Sigmoid colon (tissue), 7 donors: ENCODE results near the gene PIWIL4. TPM values are rescaled to one million over a fixed set of nuclear protein-coding genes. Genes with fewer than 3 reads are reported as not detected.

ENCODE experiments used
- DNase-seq: peaks from one replicate; pipeline ENCODE4 v3.0.0-alpha.2; 2019
- H3K27ac ChIP-seq, 4 donors: fragments of 200-600 bp; sonication (generic); one replicate each; pipeline ENCODE4 v1.5.1; 2016 to 2019; ENCODE audit warnings: mild to moderate bottlenecking in 1 of 4
- H3K27me3 ChIP-seq, 3 donors: fragments of 200-600 bp; sonication (generic); one replicate each; pipeline ENCODE4 v1.5.1; 2019; ENCODE audit warnings: mild to moderate bottlenecking in 1 of 3
- H3K36me3 ChIP-seq, 4 donors: fragments of 200-600 bp; sonication (generic); one replicate each; pipeline ENCODE4 v1.5.1; 2016 to 2019
- H3K4me1 ChIP-seq, 4 donors: fragments of 200-600 bp; sonication (generic); one replicate each; pipeline ENCODE4 v1.5.1; 2017 to 2019
- H3K4me3 ChIP-seq, 4 donors: fragments of 200-600 bp; sonication (generic); one replicate each; pipeline ENCODE4 v1.5.1; 2017 to 2019; ENCODE audit warnings: mild to moderate bottlenecking in 2 of 4, moderate library complexity in 1 of 4
- H3K9me3 ChIP-seq, 4 donors: fragments of 200-600 bp in 3 of 4; sonication (generic) in 3 of 4; one replicate each; pipeline versions ENCODE4 v1.5.1 to v1.6.1; 2013 to 2019
- EP300 ChIP-seq, 4 donors: sonication (generic); formaldehyde crosslinking; IDR thresholded peaks; one replicate each; pipeline ENCODE4 v1.6.1; 2017; ENCODE audit warnings: antibody characterized with exemption in 4 of 4
- POLR2A ChIP-seq, 2 donors: fragments of 450-650 bp; IDR thresholded peaks; one replicate each; pipeline ENCODE4 v1.6.1; 2016; ENCODE audit warnings: antibody characterized with exemption in 2 of 2, mild to moderate bottlenecking in 2 of 2, moderate library complexity in 2 of 2
- POLR2AphosphoS5 ChIP-seq, 4 donors: sonication (generic); formaldehyde crosslinking; IDR thresholded peaks; one replicate each; pipeline ENCODE4 v1.6.1; 2017; ENCODE audit warnings: antibody characterized with exemption in 4 of 4
- WGBS, 2 donors: extraction: QIAGEN DNeasy Blood & Tissue Kit; methylation state at CpG; one replicate each; pipeline ENCODE4 v1.1.7; 2013; 5-methylcytosine and 5-hydroxymethylcytosine counted together
- intact Hi-C: fragments of 100-400 bp; cut with DNase I; formaldehyde crosslinking; loops from one replicate; pipeline ENCODE4 v1.15.1; 2023
- polyA plus RNA-seq, 3 donors: library from polyadenylated mRNA; stranded (reverse); fragments of 200-250 nt; gene quantifications; one replicate each; pipeline ENCODE4 v1.2.3, GENCODE V29; 2013
- total RNA-seq, 4 donors: library from RNA; depleted of rRNA; stranded (reverse); fragments of >200 nt; gene quantifications; one replicate each; pipeline ENCODE4 v1.1.0, GENCODE V29; 2016
- TF ChIP-seq, protein P1 (sequence below), 4 experiments: fragments of 450-650 bp in 3 of 4; fragments of 200-600 bp in 1 of 4; IDR thresholded peaks; one replicate each; pipeline ENCODE4 v1.5.1; 2016 to 2019; ENCODE audit warnings: antibody characterized with exemption in 4 of 4, mild to moderate bottlenecking in 3 of 4, moderate library complexity in 2 of 4
- donor health status: healthy with polysubstance abuse.
- donor health status: Bipolar disorder and iron deficiency.
- donor health status: healthy.

Gene PIWIL4
- total and polyA plus RNA-seq, 7 donors = 3.5 to 8.1 (median 4.3) TPM

DNA sequence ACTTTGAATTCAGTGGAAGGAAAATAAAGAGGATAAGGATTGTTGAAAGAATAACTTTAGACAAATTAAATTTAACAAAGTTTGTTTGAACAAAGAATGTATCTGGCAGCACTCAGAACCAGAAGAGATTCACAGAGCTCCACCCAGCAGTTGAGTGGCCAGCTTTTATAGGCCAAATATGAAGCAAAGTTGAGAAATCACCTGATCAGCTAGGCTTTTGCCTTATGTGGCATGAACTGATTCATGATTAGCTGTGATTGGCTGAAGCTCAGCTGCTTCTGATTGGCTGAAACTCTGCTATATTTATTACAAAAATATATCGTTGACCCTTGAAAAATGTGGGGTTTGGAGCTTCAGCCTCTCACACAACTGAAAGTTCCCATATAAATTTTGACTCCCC lies 62.6 kb downstream of the PIWIL4 start:
- no peak for DNase-seq
- intact Hi-C loops = loop anchor here (10.0 kb wide), 2 partner anchors 435 to 1155 kb away; partner anchors contain the start of genes FAM76B and SRSF8
- no peak for TF ChIP-seq POLR2A (IDR thresholded peaks at IDR 0.05)
- no peak for TF ChIP-seq EP300 (IDR thresholded peaks at IDR 0.05)
- H3K4me3 ChIP-seq = no peak overlapping the region
- H3K27me3 ChIP-seq = no peaks in the 10 kb centered on the region
- 58 to 83% methylated on average over 1 of the region's 1 CpG for WGBS, 2 donors
- H3K9me3 ChIP-seq = peaks cover 0 to 3% (median 0%) of the 10 kb centered on the region in 4 donors
- no peak overlapping the region for H3K27ac ChIP-seq
- no peaks in the 10 kb centered on the region for H3K4me1 ChIP-seq
- H3K36me3 ChIP-seq = no peaks in the 10 kb centered on the region

DNA sequence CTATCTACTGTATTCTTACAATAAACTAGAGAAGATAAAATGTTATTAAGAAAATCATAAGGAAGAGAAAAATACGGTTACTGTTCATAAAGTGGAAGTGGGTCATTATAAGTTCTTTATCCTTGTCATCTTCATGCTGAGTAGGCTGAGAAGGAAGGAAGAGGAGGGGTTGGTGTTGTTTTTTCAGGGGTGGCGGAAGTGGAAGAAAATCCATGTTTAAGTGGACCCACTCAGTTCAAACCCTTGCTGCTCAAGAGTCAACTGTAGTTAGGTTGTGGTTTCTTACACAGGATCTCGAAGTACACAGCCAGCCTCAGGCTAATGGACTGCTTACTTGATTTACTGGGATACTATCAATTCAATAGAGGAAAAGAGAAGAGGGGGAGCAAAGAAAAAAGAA lies 63.1 kb downstream of the PIWIL4 start:
- Histone ChIP-seq H3K4me3 (no peak overlapping the region), H3K27me3 (no peaks in the 10 kb centered on the region), H3K36me3 (no peaks in the 10 kb centered on the region), H3K9me3 (peaks cover 0 to 3% (median 0%) of the 10 kb centered on the region in 4 donors), H3K4me1 (no peaks in the 10 kb centered on the region), H3K27ac (no peak overlapping the region)
- intact Hi-C loops = no loop called here
- TF ChIP-seq EP300 (IDR thresholded peaks at IDR 0.05) (no peak), POLR2AphosphoS5 (IDR thresholded peaks at IDR 0.05) (no peak), POLR2A (IDR thresholded peaks at IDR 0.05) (no peak)
- TF ChIP-seq, protein P1, sequence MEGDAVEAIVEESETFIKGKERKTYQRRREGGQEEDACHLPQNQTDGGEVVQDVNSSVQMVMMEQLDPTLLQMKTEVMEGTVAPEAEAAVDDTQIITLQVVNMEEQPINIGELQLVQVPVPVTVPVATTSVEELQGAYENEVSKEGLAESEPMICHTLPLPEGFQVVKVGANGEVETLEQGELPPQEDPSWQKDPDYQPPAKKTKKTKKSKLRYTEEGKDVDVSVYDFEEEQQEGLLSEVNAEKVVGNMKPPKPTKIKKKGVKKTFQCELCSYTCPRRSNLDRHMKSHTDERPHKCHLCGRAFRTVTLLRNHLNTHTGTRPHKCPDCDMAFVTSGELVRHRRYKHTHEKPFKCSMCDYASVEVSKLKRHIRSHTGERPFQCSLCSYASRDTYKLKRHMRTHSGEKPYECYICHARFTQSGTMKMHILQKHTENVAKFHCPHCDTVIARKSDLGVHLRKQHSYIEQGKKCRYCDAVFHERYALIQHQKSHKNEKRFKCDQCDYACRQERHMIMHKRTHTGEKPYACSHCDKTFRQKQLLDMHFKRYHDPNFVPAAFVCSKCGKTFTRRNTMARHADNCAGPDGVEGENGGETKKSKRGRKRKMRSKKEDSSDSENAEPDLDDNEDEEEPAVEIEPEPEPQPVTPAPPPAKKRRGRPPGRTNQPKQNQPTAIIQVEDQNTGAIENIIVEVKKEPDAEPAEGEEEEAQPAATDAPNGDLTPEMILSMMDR (IDR thresholded peaks at IDR 0.05) = no peak
- WGBS, 2 donors = 69 to 75% methylated on average over 3 of the region's 3 CpGs
- DNase-seq = no peak

DNA sequence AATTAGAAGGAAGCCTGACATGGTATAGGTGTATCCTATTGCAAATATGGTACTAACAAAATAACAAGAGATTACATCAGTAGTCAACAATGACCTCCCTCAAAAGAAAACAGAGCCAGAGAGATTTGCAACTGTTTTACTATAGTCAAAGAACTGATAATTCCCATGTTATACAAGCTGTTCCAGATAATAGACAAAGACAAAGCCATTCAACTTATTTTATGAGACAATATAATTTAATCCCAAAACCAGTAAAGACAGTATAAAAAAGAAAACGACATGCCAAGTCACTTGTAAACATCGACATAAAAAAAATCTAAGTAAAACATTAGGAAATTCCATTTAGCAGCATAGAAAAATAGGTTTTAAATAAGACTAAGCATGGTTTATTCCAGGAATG lies 65.2 kb downstream of the PIWIL4 start:
- H3K9me3 ChIP-seq = no peaks in the 10 kb centered on the region
- WGBS, 2 donors = 13 to 53% methylated on average over 2 of the region's 2 CpGs
- H3K36me3 ChIP-seq = no peaks in the 10 kb centered on the region
- DNase-seq = no peak
- TF ChIP-seq POLR2A (IDR thresholded peaks at IDR 0.05) (no peak), POLR2AphosphoS5 (IDR thresholded peaks at IDR 0.05) (no peak), EP300 (IDR thresholded peaks at IDR 0.05) (no peak)
- TF ChIP-seq, protein P1 (IDR thresholded peaks at IDR 0.05) = no peak
- H3K4me3 ChIP-seq = no peak overlapping the region
- no peaks in the 10 kb centered on the region for H3K27me3 ChIP-seq
- no peak overlapping the region for H3K27ac ChIP-seq
- H3K4me1 ChIP-seq = peaks cover 0 to under 1% (median 0%) of the 10 kb centered on the region in 4 donors
- intact Hi-C loops = no loop called here

DNA sequence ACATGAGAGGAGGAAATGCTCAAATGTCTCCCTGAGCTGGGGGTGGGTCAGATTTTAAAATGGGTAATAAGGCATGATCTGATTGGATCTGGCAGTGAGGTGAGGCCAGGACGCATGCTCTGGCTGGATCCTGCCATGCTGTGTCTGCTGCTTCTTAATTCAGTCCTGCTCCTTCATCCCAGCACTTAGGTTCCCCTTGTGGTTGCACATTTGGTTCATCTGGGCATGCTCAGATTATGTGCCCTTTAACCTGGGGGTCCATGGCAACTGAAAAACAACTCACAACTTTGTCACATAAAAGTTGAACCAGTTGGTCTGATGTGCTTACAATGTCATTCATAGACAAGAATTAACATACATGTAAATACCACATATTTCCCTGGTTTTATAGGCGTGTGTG lies 67.9 kb downstream of the PIWIL4 start:
- Histone ChIP-seq H3K9me3 (no peaks in the 10 kb centered on the region), H3K27me3 (no peaks in the 10 kb centered on the region), H3K4me1 (peaks cover 0 to 22% (median 16%) of the 10 kb centered on the region in 4 donors), H3K4me3 (no peak overlapping the region), H3K36me3 (no peaks in the 10 kb centered on the region), H3K27ac (no peak overlapping the region)
- intact Hi-C loops = no loop called here
- DNase-seq = no peak
- WGBS, 2 donors = 75 to 89% methylated on average over 2 of the region's 2 CpGs
- TF ChIP-seq, protein P1 (IDR thresholded peaks at IDR 0.05) = no peak
- TF ChIP-seq POLR2A (IDR thresholded peaks at IDR 0.05) = no peak
- no peak for TF ChIP-seq EP300 (IDR thresholded peaks at IDR 0.05)
- TF ChIP-seq POLR2AphosphoS5 (IDR thresholded peaks at IDR 0.05) = no peak

DNA sequence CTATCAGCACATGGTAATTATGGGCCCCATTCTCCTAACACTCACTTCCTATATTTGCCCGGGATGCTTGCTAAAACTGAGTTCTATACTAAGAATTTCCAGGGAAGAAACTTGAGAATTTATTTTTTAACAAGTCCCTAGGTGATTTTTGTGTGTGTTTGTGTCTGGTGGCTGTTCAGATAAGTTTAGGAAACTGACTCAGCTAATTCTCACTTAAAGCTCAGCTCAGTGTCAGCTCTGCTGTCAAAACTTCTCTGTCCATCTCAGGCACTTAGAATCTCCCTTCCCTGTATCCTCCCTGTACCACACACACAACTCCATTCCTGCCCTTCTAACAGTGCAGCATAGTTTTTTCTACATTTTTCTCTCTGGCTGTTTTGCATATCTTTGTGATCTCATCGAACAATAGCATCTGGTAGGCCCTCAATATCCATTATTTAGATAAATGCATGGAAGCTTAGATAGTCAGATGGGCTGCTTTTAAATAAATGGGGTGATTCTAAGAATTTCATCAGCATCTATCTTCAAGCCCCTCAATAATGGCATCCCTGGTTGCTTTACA lies 69.3 kb downstream of the PIWIL4 start:
- no peak for DNase-seq
- H3K9me3 ChIP-seq = no peaks in the 10 kb centered on the region
- intact Hi-C loops = no loop called here
- H3K4me1 ChIP-seq = peaks cover 0 to 22% (median 16%) of the 10 kb centered on the region in 4 donors
- H3K27me3 ChIP-seq = no peaks in the 10 kb centered on the region
- 72 to 76% methylated on average over 2 of the region's 2 CpGs for WGBS, 2 donors
- H3K27ac ChIP-seq = no peak overlapping the region
- no peak for TF ChIP-seq POLR2A (IDR thresholded peaks at IDR 0.05)
- H3K4me3 ChIP-seq = no peak overlapping the region
- no peaks in the 10 kb centered on the region for H3K36me3 ChIP-seq
